HepG2 (cell line): ENCODE measurements around the gene PPP1R14D. TPM values are rescaled to one million over a fixed set of nuclear protein-coding genes. Genes with fewer than 3 reads are reported as not detected.

ENCODE experiments used
- ATAC-seq: fragments of 200-7000 bp; cut with Tn5 transposase; 3 replicates; pipeline ENCODE4 v1.9.1; 2020; ENCODE audit warnings: mild to moderate bottlenecking, moderate library complexity
- BruUV-seq: library from RNA; stranded (reverse); fragments of 400-500 nt; replicated peaks from 2 replicates; lab custom pipeline; 2021; lab: Mats Ljungman, UMichigan
- CTCF ChIA-PET: fragments of 300-600 bp; formaldehyde crosslinking; extraction: SDS; loops from one replicate; lab custom pipeline; 2021; ENCODE audit warnings: low total read pairs, inconsistent platforms, low intra/inter-chr PET ratio; lab: Yijun Ruan, JAX
- POLR2A ChIA-PET: fragments of 350-600 bp; sonication (Branson Sonifier 250); formaldehyde crosslinking; loops from one replicate; lab custom pipeline; 2020; ENCODE audit warnings: antibody characterized with exemption, inconsistent platforms; lab: Yijun Ruan, JAX
- DNase-seq: peaks from one replicate; pipeline ENCODE4 v3.0.0-alpha.2; 2015; ENCODE audit warnings: low spot score
- FAIRE-seq: peaks from 3 replicates; lab custom pipeline; 2011; peaks lifted over from hg19 to GRCh38; lab: Jason Lieb, UNC
- H2AFZ ChIP-seq: one replicate; pipeline ENCODE4 v1.6.1; 2011; ENCODE audit warnings: low read length, inconsistent platforms
- H3K27ac ChIP-seq: fragments of 300-600 bp; 3 replicates; pipeline ENCODE4 v1.8.0; 2011; ENCODE audit warnings: mixed run types, mild to moderate bottlenecking, mixed read lengths, low read length, inconsistent platforms; ENCODE audit not compliant: insufficient read depth; ENCODE audit errors: extremely low read length
- H3K27me3 ChIP-seq, 2 experiments: fragments of 200-600 bp in 1 of 2; 2 replicates in 1 of 2; 3 replicates in 1 of 2; pipeline versions ENCODE4 v1.6.0 to v1.8.0; 2011; ENCODE audit warnings: low read length in 2 of 2, mild to moderate bottlenecking in 2 of 2, moderate library complexity in 2 of 2, inconsistent platforms in 1 of 2; ENCODE audit not compliant: insufficient read depth in 2 of 2, control insufficient read depth in 1 of 2
- H3K36me3 ChIP-seq, 2 experiments: fragments of 200-600 bp in 1 of 2; replicated peaks in 1 of 2; 2 replicates in 1 of 2; 3 replicates in 1 of 2; pipeline versions ENCODE4 v1.5.1 to v1.8.0; 2011; ENCODE audit warnings: low read length in 2 of 2, inconsistent platforms in 1 of 2; ENCODE audit not compliant: insufficient read depth in 2 of 2, control insufficient read depth in 1 of 2
- H3K4me1 ChIP-seq: 2 replicates; pipeline ENCODE4 v1.5.1; 2012; ENCODE audit warnings: low read length, inconsistent platforms; ENCODE audit not compliant: insufficient read depth
- H3K4me2 ChIP-seq: 2 replicates; pipeline ENCODE4 v1.6.0; 2011; ENCODE audit warnings: low read depth, low read length, inconsistent platforms
- H3K4me3 ChIP-seq, 3 experiments: fragments of 200-600 bp in 1 of 3; sonication (generic), shearing (Covaris generic) in 1 of 3; replicated peaks in 1 of 3; 2 replicates each; pipeline ENCODE4 v1.5.1; 2011 to 2016; ENCODE audit warnings: low read length in 3 of 3, inconsistent platforms in 2 of 3, low read depth in 2 of 3, mild to moderate bottlenecking in 2 of 3, control low read depth in 1 of 3, mixed read lengths in 1 of 3; ENCODE audit not compliant: insufficient read depth in 1 of 3
- H3K79me2 ChIP-seq: one replicate; pipeline ENCODE4 v1.6.1; 2011; ENCODE audit warnings: low read length, inconsistent platforms; ENCODE audit not compliant: insufficient read depth
- H3K9ac ChIP-seq: 2 replicates; pipeline ENCODE4 v1.6.0; 2011; ENCODE audit warnings: mild to moderate bottlenecking, low read depth, low read length, inconsistent platforms; ENCODE audit not compliant: insufficient read depth
- H3K9me3 ChIP-seq: 2 replicates; pipeline ENCODE4 v1.5.1; 2012; ENCODE audit warnings: mild to moderate bottlenecking, low read length
- H4K20me1 ChIP-seq: 2 replicates; pipeline ENCODE4 v1.6.0; 2011; ENCODE audit warnings: inconsistent platforms, mild to moderate bottlenecking, low read length, moderate library complexity; ENCODE audit not compliant: insufficient read depth
- AGO2 ChIP-seq: fragments of 200-400 bp; formaldehyde crosslinking; optimal IDR thresholded peaks from 2 replicates; pipeline ENCODE3; 2017; ENCODE audit warnings: mild to moderate bottlenecking, low read depth, low read length, moderate library complexity
- CHD2 ChIP-seq: IDR thresholded peaks from 2 replicates; pipeline ENCODE4 v1.6.1; 2011; ENCODE audit warnings: low read depth, low read length, improper control_type of control experiment
- FOXM1 ChIP-seq: sonication (generic); formaldehyde crosslinking; IDR thresholded peaks from 2 replicates; pipeline ENCODE4 v1.5.0; 2020; ENCODE audit warnings: missing genetic modification reagents
- GTF3A ChIP-seq: sonication (generic); formaldehyde crosslinking; conservative IDR thresholded peaks from 2 replicates; pipeline ENCODE4 v1.4.0; 2020; ENCODE audit warnings: mild to moderate bottlenecking, missing genetic modification reagents
- HINFP ChIP-seq: sonication (generic); formaldehyde crosslinking; IDR thresholded peaks from 2 replicates; pipeline ENCODE4 v1.4.0; 2020; ENCODE audit warnings: low read depth, mild to moderate bottlenecking, missing genetic modification reagents
- POLR2G ChIP-seq: fragments of 200-400 bp; formaldehyde crosslinking; IDR thresholded peaks from 2 replicates; pipeline ENCODE4 v1.6.1; 2018; ENCODE audit warnings: mild to moderate bottlenecking, low read depth, low read length, moderate library complexity
- RBFOX2 ChIP-seq: fragments of 200-400 bp; formaldehyde crosslinking; IDR thresholded peaks from 2 replicates; pipeline ENCODE4 v1.6.1; 2017; ENCODE audit warnings: low read depth, mild to moderate bottlenecking, low read length
- WGBS: methylation state at CpG from one replicate; pipeline ENCODE4 v1.1.6; 2017; ENCODE audit warnings: low lambda C conversion rate; 5-methylcytosine and 5-hydroxymethylcytosine counted together
- in situ Hi-C: cut with HindIII; loops from 2 replicates; pipeline ENCODE4 v1.10.0; 2017; ENCODE audit warnings: low pct_unique_long_range_greater_than_20kb; ENCODE audit not compliant: extremely low pct_ligation_motif_present
- intact Hi-C: fragments of 100-400 bp; cut with micrococcal nuclease; formaldehyde crosslinking; loops from one replicate; pipeline ENCODE4 v1.10.0; 2022; ENCODE audit not compliant: unreplicated experiment
- polyA plus RNA-seq, 8 experiments: library from polyadenylated mRNA; depleted of rRNA in 3 of 8; stranded (reverse) in 7 of 8; unstranded in 1 of 8; fragments of >200 nt; fragmentation: Illumina TruSeq in 4 of 8; extraction: Trizol in 4 of 8; gene quantifications; 2 replicates each; pipeline versions ENCODE4 v1.2.1 to v1.2.3, GENCODE V29; 2011 to 2016; ENCODE audit warnings: low read depth in 4 of 8, missing spikeins in 1 of 8, mixed read lengths in 1 of 8; ENCODE audit not compliant: insufficient read depth in 1 of 8
- total RNA-seq, 5 experiments: library from RNA; depleted of rRNA; stranded (reverse); fragments of >200 nt; fragmentation: Illumina TruSeq; extraction: Trizol; gene quantifications; 2 replicates each; pipeline ENCODE4 v1.2.3, GENCODE V29; 2016; ENCODE audit warnings: low read depth in 1 of 5

The PPP1R14D gene
- total and polyA plus RNA-seq, 2 of the 13 experiments (the other 11 are each of a cell fraction or from before 2014, with no cell fraction given): 0.53 to 0.55 TPM

- no peak overlapping the region for H2AFZ ChIP-seq
- no peaks in the 10 kb centered on the region for H3K9me3 ChIP-seq
- DNase-seq: no peak
- H3K9ac ChIP-seq: no peak overlapping the region
- H3K4me1 ChIP-seq: peaks cover 23% of the 10 kb centered on the region
- no peak for FAIRE-seq
- no peaks in the 10 kb centered on the region for H3K27me3 ChIP-seq
- in situ Hi-C loops: no loop called here
- intact Hi-C loops: no loop called here
- ChIA-PET CTCF (no interaction called here), POLR2A (no interaction called here)
- no peak overlapping the region for H3K4me2 ChIP-seq
- H3K4me3 ChIP-seq: no peak overlapping the region
- H3K27ac ChIP-seq: no peak overlapping the region
- H3K79me2 ChIP-seq: peaks cover 11% of the 10 kb centered on the region
- TF ChIP-seq HINFP (CRISPR knock-in tag) (no peak), RBFOX2 (peak; percentile 57; the same call in 1 of the 2 replicates), POLR2G (peak; percentile 18; the same call in 1 of the 2 replicates), FOXM1 (no peak), AGO2 (peak; percentile 75), CHD2 (no peak), GTF3A (CRISPR knock-in tag) (no peak)
- WGBS: 94% methylated on average over 29 of the region's 29 CpGs
- no peak for ATAC-seq
- H3K36me3 ChIP-seq: peaks cover 8 to 22% of the 10 kb centered on the region in 2 experiments; a peak in 4 of 5 replicates
- no peaks in the 10 kb centered on the region for H4K20me1 ChIP-seq
- no TSS peak for BruUV-seq
Observed at GRCh38 chr15:40767838-40768500, 60.5 kb downstream of the PPP1R14D start.
